Measurements from ENCODE around the gene MS4A14.
"Not testable (repeated sequence)": the region's sequence is repeated elsewhere in the genome, so short reads cannot be mapped to it uniquely, and the experiment has no call there.

Gene MS4A14

GRCh38 chr11:60392361-60392760 lies 3.9 kb upstream of the MS4A14 start:
- no peak for DNase-seq

GRCh38 chr11:60393016-60393415 lies 3.2 kb upstream of the MS4A14 start:
- DNase-seq: no peak

- no peak for DNase-seq
Measured at GRCh38 chr11:60394666-60395380, 1.4 kb upstream of the MS4A14 start.

- no peak for DNase-seq
Measured at GRCh38 chr11:60396799-60397198, 540 bp downstream of the MS4A14 start.

- no peak for DNase-seq
Measured at GRCh38 chr11:60420015-60420414, 23.8 kb downstream of the MS4A14 start.

- DNase-seq: no peak
Measured at GRCh38 chr11:60422609-60423008, 26.4 kb downstream of the MS4A14 start.

- DNase-seq: no peak
Measured at GRCh38 chr11:60428517-60428916, 32.3 kb downstream of the MS4A14 start.

GRCh38 chr11:60429272-60429671 lies 33.0 kb downstream of the MS4A14 start, which contains the start of gene MS4A5:
MS4A5 (plus strand) TSS chr11:60429572; CDS start chr11:60429675, 103 bp downstream.
- DNase-seq: no peak

- DNase-seq: no peak
Measured at GRCh38 chr11:60431251-60431650, 35.0 kb downstream of the MS4A14 start.

- no peak for DNase-seq
Measured at GRCh38 chr11:60433401-60433800, 37.1 kb downstream of the MS4A14 start.

- no peak for DNase-seq
Measured at GRCh38 chr11:60447070-60447469, 50.8 kb downstream of the MS4A14 start.

- DNase-seq: no peak
Measured at GRCh38 chr11:60447846-60448245, 51.6 kb downstream of the MS4A14 start.

- DNase-seq: not testable (repeated sequence)
Measured at GRCh38 chr11:60451185-60451584, 54.9 kb downstream of the MS4A14 start.

GRCh38 chr11:60454212-60454611 lies 58.0 kb downstream of the MS4A14 start:
- no peak for DNase-seq

- no peak for DNase-seq
Measured at GRCh38 chr11:60455531-60456042, 59.3 kb downstream of the MS4A14 start, which contains the start of gene MS4A1. MS4A1 (plus strand) TSS chr11:60455847; CDS start chr11:60462375, 6,528 bp downstream.

- DNase-seq: no peak
Measured at GRCh38 chr11:60457576-60457975, 61.3 kb downstream of the MS4A14 start.

- no peak for DNase-seq
Measured at GRCh38 chr11:60459345-60459744, 63.1 kb downstream of the MS4A14 start.

Data from fibroblast of skin of right quadriceps (primary cell).